DMS114 treated with DMSO at 0.1 percent for 48 hours (cell line): ENCODE data around the gene LRRC74A.

Experiments used
- DNase-seq: peaks from one replicate; lab custom pipeline; 2025; ENCODE audit not compliant: unreplicated experiment; lab: John Stamatoyannopoulos, UW

Gene LRRC74A

GRCh38 chr14:76844223-76844622, 18.0 kb downstream of the LRRC74A start:
- no peak for DNase-seq

- DNase-seq, result no peak
These were observed 20.3 kb downstream of the LRRC74A start for GRCh38 chr14:76846331-76847047.

- peak; percentile 3 for DNase-seq
These were observed 22.7 kb downstream of the LRRC74A start for GRCh38 chr14:76848879-76849278.

- DNase-seq, result no peak
These were observed 28.9 kb downstream of the LRRC74A start for GRCh38 chr14:76855066-76855465.

- DNase-seq, result no peak
These were observed 30.6 kb downstream of the LRRC74A start for GRCh38 chr14:76856769-76857168.

- no peak for DNase-seq
These were observed 35.5 kb downstream of the LRRC74A start for GRCh38 chr14:76861574-76862255.

GRCh38 chr14:76862546-76863282, 36.5 kb downstream of the LRRC74A start:
- no peak for DNase-seq

GRCh38 chr14:76863724-76864407, 37.7 kb downstream of the LRRC74A start:
- no peak for DNase-seq

GRCh38 chr14:76866456-76866855, 40.2 kb downstream of the LRRC74A start:
- DNase-seq, result no peak

GRCh38 chr14:76867516-76868453, 41.6 kb downstream of the LRRC74A start:
- no peak for DNase-seq

- DNase-seq, result no peak
These were observed 42.4 kb downstream of the LRRC74A start for GRCh38 chr14:76868454-76869170.

- DNase-seq, result no peak
These were observed 44.0 kb downstream of the LRRC74A start for GRCh38 chr14:76870166-76870565.

- DNase-seq, result peak; percentile 26
These were observed 46.7 kb downstream of the LRRC74A start for GRCh38 chr14:76872796-76873432.

GRCh38 chr14:76874734-76875133, 48.5 kb downstream of the LRRC74A start:
- DNase-seq, result no peak

- DNase-seq, result peak; percentile 48
These were observed 49.9 kb downstream of the LRRC74A start for GRCh38 chr14:76876076-76876475.

- DNase-seq, result no peak
These were observed 51.7 kb downstream of the LRRC74A start for GRCh38 chr14:76877871-76878270.

GRCh38 chr14:76880449-76880848, 54.2 kb downstream of the LRRC74A start:
- DNase-seq, result no peak

- no peak for DNase-seq
These were observed 55.1 kb downstream of the LRRC74A start for GRCh38 chr14:76881348-76881747.

- no peak for DNase-seq
These were observed 56.4 kb downstream of the LRRC74A start for GRCh38 chr14:76882651-76883050.
